Measurements from ENCODE around the gene SAE1.
A peak's percentile ranks its signal among the peaks of the same experiment; 100 is the strongest.

Gene SAE1

DNA sequence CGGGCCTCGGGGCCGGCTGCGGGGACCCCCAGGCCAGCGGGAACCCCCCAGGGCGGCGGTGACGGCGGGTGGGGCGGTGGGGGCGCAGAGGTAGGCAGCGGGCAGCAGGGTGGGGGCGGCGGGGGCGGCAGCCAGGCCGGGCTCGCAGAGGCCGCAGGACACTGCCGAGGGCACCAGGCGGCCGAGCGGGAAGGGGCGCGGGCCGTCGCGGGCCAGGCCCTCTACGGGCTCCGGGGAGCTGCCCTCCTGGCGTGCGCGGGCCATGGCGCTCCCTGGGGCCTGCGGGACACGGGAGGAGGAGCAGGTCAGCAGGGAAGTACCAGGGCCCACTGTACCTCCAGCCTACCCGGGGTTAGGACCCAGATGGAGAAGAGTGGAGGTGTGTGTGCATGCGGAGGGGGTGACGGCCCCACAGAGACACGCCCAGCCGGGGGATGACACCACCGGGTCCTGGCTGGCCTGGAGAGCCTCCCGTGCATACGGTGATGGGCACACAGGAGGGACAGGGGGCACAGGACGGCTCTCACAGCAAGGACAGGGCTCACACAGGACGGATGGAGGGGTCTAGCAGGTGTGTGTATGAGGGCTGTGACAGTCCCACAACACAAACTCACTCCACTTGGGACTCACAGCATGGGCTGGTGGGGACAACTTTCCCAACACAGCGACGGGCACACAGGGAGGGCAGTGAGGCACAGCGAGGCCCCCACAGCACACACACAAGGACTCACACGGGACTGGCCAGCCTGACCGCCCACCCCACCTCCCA is 97.7 kb downstream of the SAE1 start:
- DNase-seq, result no peak
- Mint-ChIP-seq H3K4me3 (no peak overlapping the region), H3K36me3 (ENCODE audit: low read depth) (peaks cover 6% of the 10 kb centered on the region), H3K9me3 (no peaks in the 10 kb centered on the region), H3K27ac (no peak overlapping the region), H3K4me1 (peaks cover 25% of the 10 kb centered on the region), H3K27me3 (ENCODE audit: low read depth, poor library complexity) (peaks cover 7% of the 10 kb centered on the region)
- TF ChIP-seq, protein P1, sequence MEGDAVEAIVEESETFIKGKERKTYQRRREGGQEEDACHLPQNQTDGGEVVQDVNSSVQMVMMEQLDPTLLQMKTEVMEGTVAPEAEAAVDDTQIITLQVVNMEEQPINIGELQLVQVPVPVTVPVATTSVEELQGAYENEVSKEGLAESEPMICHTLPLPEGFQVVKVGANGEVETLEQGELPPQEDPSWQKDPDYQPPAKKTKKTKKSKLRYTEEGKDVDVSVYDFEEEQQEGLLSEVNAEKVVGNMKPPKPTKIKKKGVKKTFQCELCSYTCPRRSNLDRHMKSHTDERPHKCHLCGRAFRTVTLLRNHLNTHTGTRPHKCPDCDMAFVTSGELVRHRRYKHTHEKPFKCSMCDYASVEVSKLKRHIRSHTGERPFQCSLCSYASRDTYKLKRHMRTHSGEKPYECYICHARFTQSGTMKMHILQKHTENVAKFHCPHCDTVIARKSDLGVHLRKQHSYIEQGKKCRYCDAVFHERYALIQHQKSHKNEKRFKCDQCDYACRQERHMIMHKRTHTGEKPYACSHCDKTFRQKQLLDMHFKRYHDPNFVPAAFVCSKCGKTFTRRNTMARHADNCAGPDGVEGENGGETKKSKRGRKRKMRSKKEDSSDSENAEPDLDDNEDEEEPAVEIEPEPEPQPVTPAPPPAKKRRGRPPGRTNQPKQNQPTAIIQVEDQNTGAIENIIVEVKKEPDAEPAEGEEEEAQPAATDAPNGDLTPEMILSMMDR (IDR thresholded peaks at IDR 0.05), result no peak

DNA sequence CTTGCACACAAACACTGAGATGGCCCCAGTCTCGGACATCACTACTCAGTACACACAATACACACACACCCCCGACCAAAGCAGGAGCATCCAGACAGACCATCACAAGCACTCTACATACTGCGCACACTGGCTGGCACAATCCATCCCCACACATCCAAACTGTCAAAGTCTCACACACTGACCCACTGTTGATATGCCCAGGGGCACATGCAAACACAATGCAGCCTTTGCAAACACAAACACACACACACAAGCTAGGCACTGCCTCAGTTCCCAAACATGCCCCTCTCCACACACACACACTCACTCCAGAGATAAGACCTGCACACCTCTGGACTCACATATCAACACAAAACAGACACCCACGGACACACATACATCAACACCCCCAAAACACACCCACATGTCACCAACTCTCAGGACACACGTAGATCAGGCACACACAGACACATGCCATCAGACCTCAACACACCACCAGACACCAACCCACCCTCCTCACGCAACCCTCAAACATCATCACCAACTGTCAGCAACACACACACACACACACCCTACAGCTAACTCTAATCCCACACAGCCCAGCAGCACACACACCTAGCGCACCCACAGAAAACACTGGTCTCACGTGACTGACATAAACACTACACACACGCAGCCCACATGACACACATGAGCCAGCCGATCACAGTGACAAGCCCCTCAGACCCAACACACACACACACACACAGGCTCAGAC is 98.5 kb downstream of the SAE1 start:
- Mint-ChIP-seq H3K36me3 (ENCODE audit: low read depth) (peaks cover 6% of the 10 kb centered on the region), H3K4me1 (peaks cover 25% of the 10 kb centered on the region), H3K4me3 (no peak overlapping the region), H3K27me3 (ENCODE audit: low read depth, poor library complexity) (peaks cover 7% of the 10 kb centered on the region), H3K27ac (no peak overlapping the region), H3K9me3 (no peaks in the 10 kb centered on the region)
- TF ChIP-seq, protein P1 (IDR thresholded peaks at IDR 0.05), result no peak
- no peak for DNase-seq

DNA sequence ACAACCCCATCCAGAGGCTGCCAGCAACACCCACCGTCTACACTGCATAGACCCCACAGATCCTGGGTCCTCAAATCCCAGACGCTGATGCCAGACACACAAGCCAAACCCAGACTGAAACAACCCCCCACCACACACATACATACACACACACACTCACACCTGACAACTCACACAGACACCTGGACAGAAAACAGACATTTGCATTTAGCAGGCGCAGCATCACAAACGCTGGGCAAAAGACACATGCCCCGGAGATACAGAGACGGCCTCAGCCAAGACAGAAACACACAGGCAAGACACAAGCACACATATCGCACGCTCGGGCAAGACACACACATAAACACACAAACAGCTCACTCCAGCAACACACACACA is 99.0 kb downstream of the SAE1 start:
- no peak overlapping the region for H3K27ac Mint-ChIP-seq
- H3K4me1 Mint-ChIP-seq, result peaks cover 25% of the 10 kb centered on the region
- peaks cover 6% of the 10 kb centered on the region for H3K36me3 Mint-ChIP-seq (ENCODE audit: low read depth)
- TF ChIP-seq, protein P1 (IDR thresholded peaks at IDR 0.05), result no peak
- H3K9me3 Mint-ChIP-seq, result no peaks in the 10 kb centered on the region
- peaks cover 7% of the 10 kb centered on the region for H3K27me3 Mint-ChIP-seq (ENCODE audit: low read depth, poor library complexity)
- DNase-seq, result no peak
- no peak overlapping the region for H3K4me3 Mint-ChIP-seq

DNA sequence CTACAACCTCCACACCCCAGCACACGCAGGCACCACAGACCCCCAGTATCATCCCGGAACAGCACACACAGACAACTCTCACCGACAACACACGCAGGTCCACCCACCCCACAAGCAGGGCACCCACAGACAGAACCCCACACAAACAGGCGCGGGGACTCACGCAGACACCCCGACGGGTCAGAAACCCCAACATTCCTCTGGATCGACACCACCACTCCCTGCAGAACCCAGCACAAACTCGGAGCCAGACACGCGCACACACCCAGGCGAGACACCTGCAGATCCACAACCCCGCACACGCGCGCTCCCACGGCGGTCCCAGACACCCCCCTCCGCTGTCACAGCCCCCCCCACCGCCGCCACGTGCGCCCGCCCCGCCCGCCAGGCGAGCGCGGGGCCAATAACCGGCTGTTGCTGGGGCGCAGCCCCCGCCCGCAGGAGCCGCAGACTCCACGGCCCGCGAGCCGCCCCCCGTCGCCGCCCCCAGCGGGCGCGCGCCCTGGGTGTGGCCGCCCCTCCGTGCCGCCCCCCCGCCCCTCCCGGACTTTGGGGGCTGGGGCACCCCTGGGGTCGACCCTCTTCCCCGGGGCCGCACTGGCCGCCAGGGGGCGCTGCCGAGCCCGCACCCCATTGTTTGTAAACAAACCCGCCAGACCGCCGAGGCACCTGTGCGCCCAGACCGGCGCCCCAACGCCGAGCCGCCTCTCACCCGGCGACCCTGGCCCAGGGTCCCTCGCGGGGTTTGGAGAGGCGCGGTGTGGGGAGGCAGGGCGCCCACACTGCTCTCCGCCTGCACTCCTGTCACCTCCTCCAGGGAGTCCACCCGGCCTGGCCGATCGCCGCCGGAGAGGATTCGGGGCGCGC is 99.7 kb downstream of the SAE1 start:
- peak; percentile 75 for DNase-seq
- peak overlapping the region; percentile 42 for H3K4me3 Mint-ChIP-seq

DNA sequence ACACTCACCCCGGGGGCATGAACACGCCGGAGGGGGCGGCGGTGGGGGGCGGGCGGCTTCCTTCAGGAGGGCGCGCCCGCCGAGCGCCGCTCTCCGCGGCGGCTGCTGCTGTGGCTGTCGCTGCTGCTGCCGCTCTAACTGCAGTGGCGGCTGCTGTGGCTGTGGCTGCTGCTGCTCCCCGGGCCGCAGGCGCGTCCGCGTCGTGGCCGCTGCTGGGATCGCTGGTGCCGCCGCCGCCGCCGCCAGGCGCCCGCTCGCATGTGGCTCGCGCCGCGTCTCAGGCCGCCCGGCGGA is 100.2 kb downstream of the SAE1 start, which contains the start of gene BBC3:
Gene BBC3 (minus strand): TSS at position 279 of the 294 bp plus-strand sequence. CDS start 2,768 bp downstream, outside the sequence.
- Mint-ChIP-seq H3K4me1 (peaks cover 19% of the 10 kb centered on the region), H3K27ac (peak within 1 kb of the TSS; percentile 62), H3K9me3 (no peaks in the 10 kb centered on the region), H3K4me3 (peak within 1 kb of the TSS; percentile 80), H3K27me3 (ENCODE audit: low read depth, poor library complexity) (peaks cover 9% of the 10 kb centered on the region), H3K36me3 (ENCODE audit: low read depth) (no peaks in the 10 kb centered on the region)
- TF ChIP-seq, protein P1 (IDR thresholded peaks at IDR 0.05), result no peak
- DNase-seq, result no peak

More for the DNA sequence above, 99.7 kb downstream of the SAE1 start:
- H3K27ac Mint-ChIP-seq, result no peak overlapping the region
- peaks cover 24% of the 10 kb centered on the region for H3K4me1 Mint-ChIP-seq
- no peaks in the 10 kb centered on the region for H3K9me3 Mint-ChIP-seq
- TF ChIP-seq, protein P1 (IDR thresholded peaks at IDR 0.05), result peak; percentile 63
- peaks cover 7% of the 10 kb centered on the region for H3K27me3 Mint-ChIP-seq (ENCODE audit: low read depth, poor library complexity)
- H3K36me3 Mint-ChIP-seq (ENCODE audit: low read depth), result peaks cover 5% of the 10 kb centered on the region

Data from nephron progenitor cell (in vitro differentiated cells).